Tibial nerve (tissue), 4 donors: Measurements from ENCODE around the gene CLOCK.

Experiments
- EP300 ChIP-seq, 2 donors: sonication (generic); formaldehyde crosslinking; IDR thresholded peaks; one replicate each; pipeline ENCODE4 v1.6.1; 2017; ENCODE audit warnings: antibody characterized with exemption in 2 of 2, mild to moderate bottlenecking in 1 of 2
- POLR2A ChIP-seq, 2 donors: fragments of 450-650 bp; IDR thresholded peaks; one replicate each; pipeline ENCODE4 v1.6.1; 2017; ENCODE audit warnings: antibody characterized with exemption in 2 of 2, mild to moderate bottlenecking in 2 of 2, moderate library complexity in 2 of 2
- TF ChIP-seq, protein P1 (sequence below), 5 experiments: fragments of 200-600 bp in 3 of 5; fragments of 450-650 bp in 2 of 5; sonication (generic) in 3 of 5; IDR thresholded peaks; one replicate each; pipeline ENCODE4 v1.5.1; 2016 to 2019; ENCODE audit warnings: antibody characterized with exemption in 5 of 5, mild to moderate bottlenecking in 3 of 5, moderate library complexity in 2 of 5

DNA sequence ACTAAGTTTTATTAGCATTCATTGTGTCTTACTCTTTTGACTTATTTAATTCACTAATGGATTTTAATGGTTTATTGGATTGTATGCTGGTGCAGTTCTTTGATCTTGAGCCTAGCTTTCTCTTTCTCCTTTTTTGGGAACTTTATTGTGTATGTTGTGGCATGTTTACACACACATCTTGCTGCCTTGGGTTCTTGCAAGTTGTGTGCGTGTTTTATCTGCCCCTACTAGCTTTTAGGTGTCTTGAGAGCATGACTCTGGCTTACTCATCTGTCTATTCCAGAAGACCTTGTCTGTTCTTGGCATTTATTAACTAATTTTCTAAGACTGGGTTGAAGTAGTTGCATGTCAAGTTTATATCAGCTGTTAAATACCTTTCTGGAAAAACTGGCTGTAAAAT lies 148.2 kb downstream of the CLOCK start:
- TF ChIP-seq, protein P1, sequence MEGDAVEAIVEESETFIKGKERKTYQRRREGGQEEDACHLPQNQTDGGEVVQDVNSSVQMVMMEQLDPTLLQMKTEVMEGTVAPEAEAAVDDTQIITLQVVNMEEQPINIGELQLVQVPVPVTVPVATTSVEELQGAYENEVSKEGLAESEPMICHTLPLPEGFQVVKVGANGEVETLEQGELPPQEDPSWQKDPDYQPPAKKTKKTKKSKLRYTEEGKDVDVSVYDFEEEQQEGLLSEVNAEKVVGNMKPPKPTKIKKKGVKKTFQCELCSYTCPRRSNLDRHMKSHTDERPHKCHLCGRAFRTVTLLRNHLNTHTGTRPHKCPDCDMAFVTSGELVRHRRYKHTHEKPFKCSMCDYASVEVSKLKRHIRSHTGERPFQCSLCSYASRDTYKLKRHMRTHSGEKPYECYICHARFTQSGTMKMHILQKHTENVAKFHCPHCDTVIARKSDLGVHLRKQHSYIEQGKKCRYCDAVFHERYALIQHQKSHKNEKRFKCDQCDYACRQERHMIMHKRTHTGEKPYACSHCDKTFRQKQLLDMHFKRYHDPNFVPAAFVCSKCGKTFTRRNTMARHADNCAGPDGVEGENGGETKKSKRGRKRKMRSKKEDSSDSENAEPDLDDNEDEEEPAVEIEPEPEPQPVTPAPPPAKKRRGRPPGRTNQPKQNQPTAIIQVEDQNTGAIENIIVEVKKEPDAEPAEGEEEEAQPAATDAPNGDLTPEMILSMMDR (IDR thresholded peaks at IDR 0.05): no peak
- TF ChIP-seq POLR2A (IDR thresholded peaks at IDR 0.05) (no peak), EP300 (IDR thresholded peaks at IDR 0.05) (no peak)
